ENCODE measurements around the gene PDE1A. TPM values are rescaled to one million over a fixed set of nuclear protein-coding genes. Genes with fewer than 3 reads are reported as not detected.
A peak's percentile ranks its signal among the peaks of the same experiment; 100 is the strongest.

Gene PDE1A
- total RNA-seq, 4 donors from 2014 or later = 72.3 to 101 (median 85.7) TPM

- H3K27me3 ChIP-seq = no peaks in the 10 kb centered on the region
- 93 to 97% methylated on average over 2 of the region's 2 CpGs for WGBS, 2 donors
Observed at GRCh38 chr2:182448371-182448770, 21.5 kb upstream of the PDE1A start.

GRCh38 chr2:182447863-182448262 lies 21.0 kb upstream of the PDE1A start:
- Histone ChIP-seq H3K36me3 (no peaks in the 10 kb centered on the region), H3K27ac (no peak overlapping the region), H3K9me3 (no peaks in the 10 kb centered on the region), H3K4me3 (replicated peaks in 1 of 3) (no peak overlapping the region), H3K4me1 (peaks cover 10 to 21% of the 10 kb centered on the region in 2 donors), H3K27me3 (no peaks in the 10 kb centered on the region)
- no peak for TF ChIP-seq CTCF (IDR thresholded peaks at IDR 0.05)
- no peak for TF ChIP-seq POLR2A (IDR thresholded peaks at IDR 0.05)
- 87 to 88% methylated on average over 2 of the region's 2 CpGs for WGBS, 2 donors
- intact Hi-C loops (cut with DNase I) = no loop called here
- DNase-seq = no peak

More at GRCh38 chr2:182448371-182448770, 21.5 kb upstream of the PDE1A start:
- Histone ChIP-seq H3K4me1 (peaks cover 10 to 21% of the 10 kb centered on the region in 2 donors), H3K36me3 (no peaks in the 10 kb centered on the region), H3K27ac (no peak overlapping the region), H3K9me3 (no peaks in the 10 kb centered on the region), H3K4me3 (replicated peaks in 1 of 3) (no peak overlapping the region)
- intact Hi-C loops (cut with DNase I) = no loop called here
- no peak for DNase-seq
- no peak for TF ChIP-seq POLR2A (IDR thresholded peaks at IDR 0.05)
- no peak for TF ChIP-seq CTCF (IDR thresholded peaks at IDR 0.05)

GRCh38 chr2:182447163-182447562 lies 20.3 kb upstream of the PDE1A start:
- H3K27ac ChIP-seq = no peak overlapping the region

GRCh38 chr2:182446087-182446486 lies 19.3 kb upstream of the PDE1A start:
- Histone ChIP-seq H3K9me3 (no peaks in the 10 kb centered on the region), H3K4me3 (replicated peaks in 1 of 3) (no peak overlapping the region), H3K4me1 (peaks cover 10 to 21% of the 10 kb centered on the region in 2 donors), H3K27ac (peak overlapping the region in 1 of 3 donors; percentile 37), H3K36me3 (no peaks in the 10 kb centered on the region), H3K27me3 (no peaks in the 10 kb centered on the region)
- TF ChIP-seq CTCF (IDR thresholded peaks at IDR 0.05) (no peak), POLR2A (IDR thresholded peaks at IDR 0.05) (no peak)
- DNase-seq = no peak
- intact Hi-C loops (cut with DNase I) = no loop called here

More at GRCh38 chr2:182447163-182447562, 20.3 kb upstream of the PDE1A start:
- DNase-seq = no peak
- Histone ChIP-seq H3K4me1 (peaks cover 10 to 21% of the 10 kb centered on the region in 2 donors), H3K36me3 (no peaks in the 10 kb centered on the region), H3K27me3 (no peaks in the 10 kb centered on the region), H3K9me3 (no peaks in the 10 kb centered on the region), H3K4me3 (replicated peaks in 1 of 3) (no peak overlapping the region)
- WGBS, 2 donors = 84 to 88% methylated on average over 2 of the region's 2 CpGs
- intact Hi-C loops (cut with DNase I) = no loop called here
- TF ChIP-seq POLR2A (IDR thresholded peaks at IDR 0.05) = no peak
- no peak for TF ChIP-seq CTCF (IDR thresholded peaks at IDR 0.05)

GRCh38 chr2:182445391-182445965 lies 18.6 kb upstream of the PDE1A start:
- H3K36me3 ChIP-seq = no peaks in the 10 kb centered on the region
- H3K4me3 ChIP-seq (replicated peaks in 1 of 3) = no peak overlapping the region
- DNase-seq = no peak
- peaks cover 10 to 21% of the 10 kb centered on the region in 2 donors for H3K4me1 ChIP-seq
- no peaks in the 10 kb centered on the region for H3K9me3 ChIP-seq
- no peaks in the 10 kb centered on the region for H3K27me3 ChIP-seq
- 37 to 57% methylated on average over 4 of the region's 4 CpGs for WGBS, 2 donors
- intact Hi-C loops (cut with DNase I) = no loop called here
- peak overlapping the region in 1 of 3 donors; percentile 37 for H3K27ac ChIP-seq
- no peak for TF ChIP-seq CTCF (IDR thresholded peaks at IDR 0.05)
- no peak for TF ChIP-seq POLR2A (IDR thresholded peaks at IDR 0.05)

Data from thyroid gland (tissue), 4 donors.